Measurements from ENCODE around the gene MAP6.

The MAP6 gene

DNA sequence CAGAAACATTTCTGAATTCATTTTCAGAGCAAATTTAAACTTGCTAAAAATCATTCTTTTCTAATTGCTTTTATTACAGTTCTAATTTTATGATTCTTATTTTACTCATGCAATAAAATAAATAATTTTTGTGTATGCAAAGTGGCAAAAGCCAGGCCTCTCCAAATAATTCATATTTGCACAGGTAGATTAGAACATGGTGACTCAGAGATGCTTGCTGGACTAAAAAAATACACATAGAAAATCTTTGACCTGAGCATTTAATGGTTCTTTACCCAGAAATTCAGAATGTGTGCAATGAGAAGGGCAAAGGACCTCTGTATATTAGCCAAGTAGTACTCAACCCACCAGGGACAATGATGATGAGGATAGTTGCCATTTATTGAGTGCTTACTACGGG is 15.3 kb downstream of the MAP6 start:
- H3K9me2 ChIP-seq (replicated peaks; ENCODE audit: insufficient read depth, low read length): no peaks in the 10 kb centered on the region
- TF ChIP-seq EZH2phosphoT487 (IDR thresholded peaks at IDR 0.05; ENCODE audit: low read length): no peak
- TF ChIP-seq CTCF (IDR thresholded peaks at IDR 0.05; ENCODE audit: low read length): no peak
- no peak for TF ChIP-seq EZH2 (optimal IDR thresholded peaks at IDR 0.05; ENCODE audit: low read depth, low read length)
- H3K27me3 ChIP-seq (replicated peaks; ENCODE audit: insufficient read depth, low read length): no peaks in the 10 kb centered on the region
- no peak overlapping the region for H3K9ac ChIP-seq (ENCODE audit: low read length)
- no peaks in the 10 kb centered on the region for H3F3A ChIP-seq (ENCODE audit: insufficient read depth, low read length)
- H3K4me3 ChIP-seq (ENCODE audit: low read length): no peak overlapping the region
- H3K4me2 ChIP-seq (ENCODE audit: low read depth, low read length): no peak overlapping the region
- no peaks in the 10 kb centered on the region for H4K20me1 ChIP-seq (ENCODE audit: insufficient read depth, low read length)
- H3K79me2 ChIP-seq (ENCODE audit: low read length): no peaks in the 10 kb centered on the region
- H3K9me3 ChIP-seq (replicated peaks; ENCODE audit: insufficient read depth, low read length): no peaks in the 10 kb centered on the region
- H2AFZ ChIP-seq (ENCODE audit: low read length): no peak overlapping the region
- H3K27ac ChIP-seq (ENCODE audit: low read length): no peak overlapping the region
- H3K4me1 ChIP-seq (ENCODE audit: low read length): no peaks in the 10 kb centered on the region
- H3K36me3 ChIP-seq (replicated peaks; ENCODE audit: insufficient read depth, low read length): no peaks in the 10 kb centered on the region
- no peak for DNase-seq

GRCh38 chr11:75652936-75653335 is 15.9 kb downstream of the MAP6 start:
- no peak overlapping the region for H3K9ac ChIP-seq (ENCODE audit: low read length)
- H3K27ac ChIP-seq (ENCODE audit: low read length): no peak overlapping the region
- H3F3A ChIP-seq (ENCODE audit: insufficient read depth, low read length): no peaks in the 10 kb centered on the region
- no peak overlapping the region for H2AFZ ChIP-seq (ENCODE audit: low read length)
- H3K79me2 ChIP-seq (ENCODE audit: low read length): no peaks in the 10 kb centered on the region
- H4K20me1 ChIP-seq (ENCODE audit: insufficient read depth, low read length): no peaks in the 10 kb centered on the region
- no peak for TF ChIP-seq CTCF (IDR thresholded peaks at IDR 0.05; ENCODE audit: low read length)
- no peak for TF ChIP-seq EZH2phosphoT487 (IDR thresholded peaks at IDR 0.05; ENCODE audit: low read length)
- TF ChIP-seq EZH2 (optimal IDR thresholded peaks at IDR 0.05; ENCODE audit: low read depth, low read length): no peak
- no peak for DNase-seq
- no peaks in the 10 kb centered on the region for H3K9me3 ChIP-seq (replicated peaks; ENCODE audit: insufficient read depth, low read length)
- H3K4me2 ChIP-seq (ENCODE audit: low read depth, low read length): no peak overlapping the region
- H3K4me3 ChIP-seq (ENCODE audit: low read length): no peak overlapping the region
- H3K9me2 ChIP-seq (replicated peaks; ENCODE audit: insufficient read depth, low read length): no peaks in the 10 kb centered on the region
- H3K27me3 ChIP-seq (replicated peaks; ENCODE audit: insufficient read depth, low read length): no peaks in the 10 kb centered on the region
- no peaks in the 10 kb centered on the region for H3K36me3 ChIP-seq (replicated peaks; ENCODE audit: insufficient read depth, low read length)
- no peaks in the 10 kb centered on the region for H3K4me1 ChIP-seq (ENCODE audit: low read length)

DNA sequence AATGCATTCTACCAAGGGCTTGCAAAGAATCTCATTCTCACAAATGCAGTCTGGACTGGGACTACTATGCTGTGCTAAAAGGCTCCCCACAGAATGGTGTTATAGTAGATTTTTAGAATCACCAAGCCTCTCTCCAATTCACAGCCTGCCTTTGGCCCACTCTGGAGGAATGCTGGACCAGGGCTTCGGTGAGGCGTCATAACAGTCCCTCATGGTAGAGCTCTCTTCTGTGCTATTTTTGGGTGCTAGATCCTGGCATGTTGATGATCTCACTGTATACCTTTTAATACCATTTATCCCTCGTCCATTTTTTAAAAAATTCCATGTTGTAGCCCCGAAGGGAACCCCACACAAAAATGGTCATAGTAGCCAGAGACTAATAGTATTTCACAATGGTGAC is 17.6 kb downstream of the MAP6 start:
- Histone ChIP-seq H3K36me3 (replicated peaks; ENCODE audit: insufficient read depth, low read length) (no peaks in the 10 kb centered on the region), H3F3A (ENCODE audit: insufficient read depth, low read length) (no peaks in the 10 kb centered on the region), H3K9ac (ENCODE audit: low read length) (no peak overlapping the region), H3K4me3 (ENCODE audit: low read length) (no peak overlapping the region), H4K20me1 (ENCODE audit: insufficient read depth, low read length) (no peaks in the 10 kb centered on the region), H3K9me2 (replicated peaks; ENCODE audit: insufficient read depth, low read length) (no peaks in the 10 kb centered on the region), H2AFZ (ENCODE audit: low read length) (no peak overlapping the region), H3K9me3 (replicated peaks; ENCODE audit: insufficient read depth, low read length) (no peaks in the 10 kb centered on the region), H3K27ac (ENCODE audit: low read length) (no peak overlapping the region), H3K4me1 (ENCODE audit: low read length) (no peaks in the 10 kb centered on the region), H3K27me3 (replicated peaks; ENCODE audit: insufficient read depth, low read length) (no peaks in the 10 kb centered on the region), H3K4me2 (ENCODE audit: low read depth, low read length) (no peak overlapping the region), H3K79me2 (ENCODE audit: low read length) (no peaks in the 10 kb centered on the region)
- TF ChIP-seq EZH2phosphoT487 (IDR thresholded peaks at IDR 0.05; ENCODE audit: low read length) (no peak), CTCF (IDR thresholded peaks at IDR 0.05; ENCODE audit: low read length) (no peak), EZH2 (optimal IDR thresholded peaks at IDR 0.05; ENCODE audit: low read depth, low read length) (no peak)
- DNase-seq: no peak

Measured in MM.1S (cell line).